Measurements from ENCODE around the gene SVIL. TPM values are rescaled to one million over a fixed set of nuclear protein-coding genes. Genes with fewer than 3 reads are reported as not detected.

Gene SVIL
- polyA plus RNA-seq, 6 donors from 2014 or later: 0.35 to 3.9 (median 1.6) TPM; not detected in 3

DNA sequence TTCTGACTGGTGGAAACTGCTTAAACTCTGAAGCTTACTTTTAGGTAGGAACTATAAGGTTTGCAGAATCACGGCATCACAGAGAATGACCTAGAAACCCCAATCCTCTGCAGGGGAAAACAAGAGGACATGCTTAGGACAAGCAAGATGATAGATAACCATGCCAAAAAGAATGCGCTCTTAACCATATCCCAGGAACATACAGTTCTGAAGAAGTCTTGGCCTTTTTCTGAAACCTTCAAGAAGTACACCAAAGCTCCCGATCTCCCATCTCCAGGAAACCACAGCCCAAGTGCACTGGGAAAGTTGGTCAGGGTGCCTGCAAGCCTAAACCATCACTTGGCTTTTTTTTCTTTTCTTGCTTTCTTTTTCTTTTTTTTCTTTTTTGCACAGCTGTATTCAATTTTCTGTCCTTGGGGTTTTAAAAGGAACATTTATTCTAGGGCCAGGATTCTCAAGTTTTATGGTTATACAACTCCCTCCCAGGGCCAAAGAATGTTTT lies 12.2 kb upstream of the SVIL start:
- Mint-ChIP-seq H3K27me3 (no peaks in the 10 kb centered on the region), H3K4me1 (peaks cover 14 to 26% (median 24%) of the 10 kb centered on the region in 3 donors)

DNA sequence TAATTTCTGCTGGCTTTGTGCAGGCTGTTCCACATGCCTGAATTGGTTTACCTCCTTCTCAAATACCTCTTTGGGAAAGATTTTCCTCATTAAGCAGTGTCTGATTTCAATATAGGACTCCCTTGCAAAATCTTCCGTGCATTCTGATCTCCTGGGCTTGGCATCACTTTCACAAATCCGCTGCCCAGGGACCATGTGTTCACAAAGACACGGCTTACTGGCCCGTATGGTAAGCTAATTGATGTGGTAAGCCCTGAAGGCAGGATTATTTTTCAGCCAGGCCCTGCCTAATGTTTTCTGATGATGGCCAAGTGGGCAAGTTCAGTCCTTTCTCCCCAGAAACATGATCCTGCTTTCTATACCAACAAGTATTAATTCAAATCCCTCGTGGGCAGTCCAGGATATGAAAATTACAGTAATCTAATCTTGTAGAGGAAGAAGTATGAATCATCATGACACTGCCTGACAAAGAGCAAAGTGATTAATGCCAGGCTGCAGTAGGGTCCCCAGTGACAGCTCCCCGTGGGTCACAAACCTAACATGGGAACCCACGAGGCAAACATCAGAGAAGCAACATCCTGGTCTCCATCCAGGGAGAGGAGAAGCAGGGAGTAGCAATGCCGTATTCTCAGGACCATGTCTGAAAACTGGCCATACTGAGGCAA lies 11.6 kb upstream of the SVIL start:
- Mint-ChIP-seq H3K27ac (peak overlapping the region in 3 of 6 donors; percentile 49 to 75 (median 72)), H3K36me3 (no peaks in the 10 kb centered on the region), H3K4me3 (peak overlapping the region in 2 of 8 donors; percentile 39 to 65), H3K9me3 (no peaks in the 10 kb centered on the region), H3K27me3 (no peaks in the 10 kb centered on the region), H3K4me1 (peaks cover 14 to 26% (median 24%) of the 10 kb centered on the region in 3 donors)
- ATAC-seq (ENCODE audit: low read depth in 2 of 2): no peak
- DNase-seq: no peak

More for the DNA sequence above, 12.2 kb upstream of the SVIL start:
- Mint-ChIP-seq H3K9me3 (peaks cover 0 to under 1% (median 0%) of the 10 kb centered on the region in 7 donors), H3K27ac (peak overlapping the region in 3 of 6 donors; percentile 49 to 81 (median 75)), H3K4me3 (peak overlapping the region; percentile 8 to 61 (median 44)), H3K36me3 (no peaks in the 10 kb centered on the region)
- DNase-seq (no peak), ATAC-seq (ENCODE audit: low read depth in 2 of 2) (no peak)

DNA sequence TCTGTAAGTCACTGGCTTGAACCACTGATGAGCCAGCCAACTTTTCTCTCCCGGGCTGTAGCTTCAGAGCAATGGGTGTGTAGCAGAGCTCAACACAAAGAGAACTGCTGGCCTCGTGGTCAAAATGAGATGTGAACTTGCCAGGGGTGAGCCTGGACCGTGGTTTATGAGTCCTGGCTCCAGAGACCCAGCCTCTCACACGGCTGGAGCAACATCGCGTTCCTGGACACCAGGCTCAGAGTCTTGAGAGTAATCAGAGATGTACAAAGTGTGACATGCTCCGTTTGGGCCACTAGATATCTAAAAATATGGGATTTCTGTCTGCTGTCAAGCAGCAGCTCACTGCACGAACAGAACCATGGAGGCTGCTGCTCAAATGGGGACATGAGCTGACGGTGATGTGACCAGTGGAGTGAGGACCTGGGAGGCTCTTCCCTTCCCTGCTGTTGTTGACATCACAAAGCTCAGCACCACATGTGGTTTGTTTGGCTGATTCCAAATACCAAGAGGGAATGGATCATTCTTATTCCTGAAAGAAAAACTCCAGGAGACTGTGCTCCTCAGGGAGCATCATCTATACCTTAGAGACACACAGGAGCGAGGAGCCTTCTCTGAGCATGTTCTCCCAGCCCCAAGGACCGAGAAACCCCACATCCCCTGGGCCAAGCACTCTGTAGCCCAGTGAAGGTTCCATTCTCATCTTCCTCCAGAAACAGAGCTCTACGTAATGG lies 9.2 kb upstream of the SVIL start:
- peaks cover 14 to 33% (median 24%) of the 10 kb centered on the region in 3 donors for H3K4me1 Mint-ChIP-seq
- DNase-seq (no peak), ATAC-seq (ENCODE audit: low read depth in 2 of 2) (no peak)
- H3K27me3 Mint-ChIP-seq: no peaks in the 10 kb centered on the region
- H3K27ac Mint-ChIP-seq: peak overlapping the region in 1 of 6 donors; percentile 37
- no peaks in the 10 kb centered on the region for H3K36me3 Mint-ChIP-seq
- H3K9me3 Mint-ChIP-seq: peaks cover 0 to 4% (median 0%) of the 10 kb centered on the region in 7 donors
- H3K4me3 Mint-ChIP-seq: peak overlapping the region in 1 of 8 donors; percentile 52

DNA sequence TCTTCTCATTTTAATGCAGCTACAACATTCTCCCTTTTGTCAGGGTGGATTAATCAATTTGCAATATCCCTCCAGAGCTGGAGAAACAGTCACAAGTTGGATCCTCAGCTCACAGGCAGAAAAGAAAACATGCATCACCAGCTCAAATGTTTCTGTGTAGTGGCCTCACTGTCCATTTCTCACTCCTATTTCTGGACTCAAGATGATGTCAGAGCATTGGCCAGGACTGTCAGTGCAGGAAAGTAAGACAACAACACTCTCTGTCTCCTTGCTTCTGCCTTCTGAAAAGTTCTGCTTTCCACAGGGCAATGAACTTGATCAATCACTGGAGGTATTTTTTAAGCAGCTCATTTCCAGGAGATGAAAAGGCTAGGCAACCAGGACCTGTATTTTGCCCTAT lies 8.2 kb upstream of the SVIL start:
- H3K27me3 Mint-ChIP-seq: no peaks in the 10 kb centered on the region
- no peak for ATAC-seq (ENCODE audit: low read depth in 2 of 2)
- peaks cover 13 to 30% (median 18%) of the 10 kb centered on the region in 3 donors for H3K4me1 Mint-ChIP-seq
- H3K9me3 Mint-ChIP-seq: peaks cover 0 to 4% (median 0%) of the 10 kb centered on the region in 7 donors
- H3K27ac Mint-ChIP-seq: no peak overlapping the region
- no peaks in the 10 kb centered on the region for H3K36me3 Mint-ChIP-seq
- no peak for DNase-seq
- H3K4me3 Mint-ChIP-seq: no peak overlapping the region

DNA sequence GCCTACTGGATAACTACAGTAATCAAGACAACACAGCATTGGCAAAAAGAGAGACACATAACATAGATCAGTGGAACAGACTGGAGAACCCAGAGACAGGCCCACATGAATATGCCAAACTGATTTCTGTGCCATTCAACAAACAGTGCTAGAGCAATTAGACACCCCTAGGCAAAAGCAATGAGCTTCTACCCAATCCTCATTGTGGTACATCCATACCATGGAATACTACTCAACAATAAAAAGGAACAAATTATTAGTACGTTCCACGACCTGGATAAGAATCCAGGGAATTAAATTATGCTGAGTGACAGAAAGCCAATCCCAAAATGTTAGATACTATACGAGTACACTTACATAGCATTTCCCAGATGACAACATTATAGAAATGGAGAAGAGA lies 2.8 kb upstream of the SVIL start:
- H3K27ac Mint-ChIP-seq: no peak overlapping the region
- H3K4me1 Mint-ChIP-seq: peaks cover 2 to 16% (median 7%) of the 10 kb centered on the region in 3 donors
- no peak for DNase-seq
- H3K9me3 Mint-ChIP-seq: peaks cover 0 to 4% (median 0%) of the 10 kb centered on the region in 7 donors
- H3K36me3 Mint-ChIP-seq: no peaks in the 10 kb centered on the region
- no peak for ATAC-seq (ENCODE audit: low read depth in 2 of 2)
- H3K27me3 Mint-ChIP-seq: no peaks in the 10 kb centered on the region
- H3K4me3 Mint-ChIP-seq: no peak overlapping the region

DNA sequence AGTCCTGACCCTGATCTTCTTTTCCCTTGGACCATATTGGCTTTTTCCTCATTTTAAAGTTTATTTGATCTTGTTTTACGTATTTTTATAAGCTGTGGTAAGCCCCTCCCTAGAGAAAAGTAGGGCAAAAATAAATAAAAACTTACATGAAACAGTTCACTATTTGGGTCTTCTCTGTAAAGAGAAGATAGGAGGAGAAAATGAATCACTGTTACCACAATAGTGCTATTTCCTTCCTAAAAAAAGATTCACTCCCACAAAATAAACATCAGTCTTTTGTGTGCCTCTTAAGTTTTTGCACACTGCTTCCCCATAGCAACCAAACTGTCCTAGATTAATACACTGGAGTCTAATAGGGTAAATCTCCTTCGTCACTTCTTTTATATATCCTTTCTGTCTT lies 1.4 kb upstream of the SVIL start:
- Mint-ChIP-seq H3K27ac (peak overlapping the region in 1 of 6 donors; percentile 57), H3K36me3 (no peaks in the 10 kb centered on the region), H3K9me3 (peaks cover 0 to 4% (median 0%) of the 10 kb centered on the region in 7 donors), H3K27me3 (no peaks in the 10 kb centered on the region), H3K4me3 (no peak overlapping the region), H3K4me1 (peaks cover 2 to 16% (median 7%) of the 10 kb centered on the region in 3 donors)
- ATAC-seq (ENCODE audit: low read depth in 2 of 2) (no peak), DNase-seq (no peak)

DNA sequence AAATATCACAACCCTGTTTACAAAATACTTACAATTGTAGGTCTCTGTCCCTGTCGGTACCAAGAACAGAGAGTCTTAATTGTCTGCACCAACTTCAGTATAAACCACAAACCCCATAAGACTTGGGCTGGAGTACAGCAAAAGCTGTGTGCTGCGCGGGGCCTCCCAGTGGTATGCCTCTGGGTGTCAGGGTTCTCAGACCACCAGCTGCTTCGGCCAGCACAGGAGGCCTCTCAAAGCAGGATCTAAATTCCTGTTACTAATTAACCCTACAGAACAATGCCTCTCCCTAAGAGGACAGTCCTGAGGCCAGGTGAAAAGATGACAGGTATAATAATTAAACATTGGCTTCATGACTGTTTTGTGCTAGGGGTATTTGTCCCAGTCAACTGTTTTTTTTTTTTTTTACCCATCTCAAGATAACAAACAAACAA lies 957 bp upstream of the SVIL start:
- Mint-ChIP-seq H3K4me3 (no peak overlapping the region), H3K27me3 (no peaks in the 10 kb centered on the region)
- DNase-seq: no peak

DNA sequence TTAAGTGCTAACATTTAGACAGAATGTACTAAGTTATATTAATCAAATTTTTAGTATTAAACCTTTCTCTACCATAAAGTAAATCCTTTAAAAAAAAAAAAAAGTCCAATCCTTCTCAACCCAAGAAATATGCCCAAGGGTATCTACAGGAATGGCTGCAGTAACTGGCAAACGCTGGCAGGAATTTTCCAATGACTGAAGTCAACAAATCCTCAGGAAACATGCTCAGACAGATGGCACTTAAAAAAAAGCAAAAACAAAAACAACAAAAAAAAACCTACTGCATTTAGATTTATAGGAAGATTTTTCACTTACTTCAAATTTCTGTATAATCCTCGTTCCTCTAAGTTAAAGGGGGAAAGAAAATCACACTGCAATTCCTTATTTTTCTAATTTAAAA lies 666 bp downstream of the SVIL start:
- Mint-ChIP-seq H3K4me3 (no peak overlapping the region), H3K27ac (no peak overlapping the region), H3K9me3 (peaks cover 0 to under 1% (median 0%) of the 10 kb centered on the region in 7 donors), H3K27me3 (no peaks in the 10 kb centered on the region), H3K36me3 (no peaks in the 10 kb centered on the region), H3K4me1 (peaks cover 2 to 9% (median 7%) of the 10 kb centered on the region in 3 donors)
- ATAC-seq (ENCODE audit: low read depth in 2 of 2): no peak
- DNase-seq: no peak

More for the DNA sequence above, 957 bp upstream of the SVIL start:
- Mint-ChIP-seq H3K36me3 (no peaks in the 10 kb centered on the region), H3K4me1 (peaks cover 2 to 16% (median 7%) of the 10 kb centered on the region in 3 donors), H3K9me3 (peaks cover 0 to 4% (median 0%) of the 10 kb centered on the region in 7 donors), H3K27ac (peak overlapping the region in 1 of 6 donors; percentile 24)
- ATAC-seq (ENCODE audit: low read depth in 2 of 2): no peak

DNA sequence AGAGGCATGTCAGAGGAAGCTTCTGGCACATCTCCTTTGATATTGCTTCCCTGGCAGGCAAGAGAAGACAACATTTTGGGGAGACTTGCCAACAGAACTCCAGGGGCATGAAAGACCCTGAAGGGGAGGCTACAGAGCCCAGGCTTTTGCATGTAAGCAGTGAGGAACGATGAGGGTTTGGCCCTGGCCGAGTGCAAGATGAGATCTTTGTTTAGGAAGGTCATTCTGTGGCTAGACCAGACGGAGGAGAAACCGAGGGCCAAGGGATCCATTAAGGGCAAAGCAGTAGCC lies 3.8 kb downstream of the SVIL start:
- H3K4me3 Mint-ChIP-seq: no peak overlapping the region
- peaks cover 0 to 4% (median 0%) of the 10 kb centered on the region in 7 donors for H3K9me3 Mint-ChIP-seq
- no peak for DNase-seq
- no peak for ATAC-seq (ENCODE audit: low read depth in 2 of 2)
- H3K36me3 Mint-ChIP-seq: no peaks in the 10 kb centered on the region
- no peak overlapping the region for H3K27ac Mint-ChIP-seq
- H3K4me1 Mint-ChIP-seq: peaks cover 2 to 9% (median 7%) of the 10 kb centered on the region in 3 donors
- no peaks in the 10 kb centered on the region for H3K27me3 Mint-ChIP-seq

DNA sequence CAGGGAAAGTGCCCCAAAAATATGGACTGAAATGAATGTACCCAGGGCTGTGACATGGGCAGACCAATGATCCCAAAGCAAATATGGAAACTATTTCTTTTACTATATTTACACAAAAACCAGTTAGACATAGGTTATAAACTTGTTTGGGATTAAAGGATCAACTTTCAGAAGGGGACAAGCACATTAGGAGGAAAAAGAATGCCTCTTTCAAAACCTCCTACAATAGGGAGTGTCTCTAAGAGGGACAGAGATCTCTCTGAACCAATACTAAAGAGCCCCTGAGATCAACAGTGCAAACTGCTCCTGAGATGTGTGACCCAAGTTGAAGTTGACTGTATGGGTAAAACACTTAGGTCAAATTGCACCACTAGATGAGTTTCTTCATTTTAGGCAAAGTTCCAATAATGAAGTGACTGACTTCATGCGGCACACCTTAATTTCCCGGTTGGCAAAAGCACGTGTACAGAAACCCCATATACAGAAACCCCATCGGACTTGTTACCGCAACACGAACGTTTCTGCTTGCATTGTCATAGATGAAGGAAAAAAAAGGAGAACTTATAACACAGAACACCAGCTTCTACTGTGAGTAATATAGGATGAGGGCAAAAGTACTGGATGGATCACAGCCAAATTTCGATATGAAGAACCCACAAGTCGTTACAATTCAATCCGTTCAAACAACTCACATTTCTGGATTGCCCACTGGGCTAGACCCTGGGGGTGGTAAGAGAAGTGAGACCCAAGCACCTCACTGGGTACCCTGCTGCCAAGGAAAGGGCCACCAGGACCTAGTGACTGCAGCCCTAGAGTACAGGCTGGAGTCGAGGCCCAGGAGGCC lies 4.3 kb downstream of the SVIL start:
- no peaks in the 10 kb centered on the region for H3K36me3 Mint-ChIP-seq
- H3K27me3 Mint-ChIP-seq: no peaks in the 10 kb centered on the region
- H3K27ac Mint-ChIP-seq: no peak overlapping the region
- H3K4me1 Mint-ChIP-seq: peaks cover 0 to 9% (median 3%) of the 10 kb centered on the region in 3 donors
- H3K4me3 Mint-ChIP-seq: no peak overlapping the region
- H3K9me3 Mint-ChIP-seq: peaks cover 0 to 4% (median 0%) of the 10 kb centered on the region in 7 donors
- no peak for DNase-seq
- no peak for ATAC-seq (ENCODE audit: low read depth in 2 of 2)

DNA sequence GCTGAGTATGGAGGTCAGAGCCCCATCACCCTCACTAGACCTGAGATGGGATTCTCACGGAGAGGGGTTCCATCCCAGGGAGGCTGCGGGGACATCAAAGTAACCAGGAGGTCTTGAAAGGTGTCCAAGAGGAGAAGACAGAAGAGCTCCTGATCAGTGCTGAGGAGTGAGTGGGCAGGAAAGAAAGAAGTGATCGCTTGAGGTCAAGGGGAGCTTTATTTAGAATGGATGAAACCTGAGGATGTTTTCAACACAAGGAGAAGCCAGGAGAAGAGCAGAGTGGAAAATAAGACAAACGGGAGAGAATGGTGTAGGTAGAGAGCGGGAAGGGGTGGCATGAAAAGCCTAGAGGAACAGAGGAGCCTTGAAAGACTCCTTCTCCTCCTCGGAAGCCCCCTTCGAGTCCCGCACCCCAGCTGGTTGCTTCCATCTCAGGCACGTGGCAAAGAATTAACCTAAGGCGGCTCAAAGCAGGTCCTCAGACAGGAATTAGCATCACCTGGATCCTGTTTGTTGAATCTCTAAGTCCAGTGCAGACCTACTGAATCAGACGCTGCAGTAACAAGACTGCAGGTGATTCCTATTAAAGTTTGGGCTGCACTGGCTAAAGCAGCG lies 5.8 kb downstream of the SVIL start:
- ATAC-seq (ENCODE audit: low read depth in 2 of 2) (no peak), DNase-seq (no peak)
- H3K27me3 Mint-ChIP-seq: no peaks in the 10 kb centered on the region
- no peaks in the 10 kb centered on the region for H3K36me3 Mint-ChIP-seq
- H3K4me1 Mint-ChIP-seq: peaks cover 0 to 9% (median 3%) of the 10 kb centered on the region in 3 donors
- no peak overlapping the region for H3K4me3 Mint-ChIP-seq
- H3K9me3 Mint-ChIP-seq: peaks cover 0 to 4% (median 0%) of the 10 kb centered on the region in 7 donors
- no peak overlapping the region for H3K27ac Mint-ChIP-seq

DNA sequence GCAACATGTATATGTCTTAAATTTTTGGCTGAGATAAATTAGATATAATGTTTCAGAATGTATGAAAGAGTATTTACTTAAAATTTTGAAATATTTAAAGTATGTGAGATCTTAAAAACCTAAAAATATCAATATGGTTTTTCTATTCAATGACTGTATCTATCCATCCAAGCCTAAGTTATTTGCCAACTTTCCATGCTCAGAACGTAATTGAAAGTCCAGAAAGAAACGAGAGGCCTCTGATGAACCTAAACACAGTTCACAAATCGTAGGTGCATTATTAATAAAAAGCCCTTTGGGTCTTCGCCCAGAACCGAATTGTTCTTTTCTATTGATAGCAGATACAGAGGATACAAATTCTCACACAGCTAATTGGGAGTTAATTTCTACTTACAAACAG lies 6.5 kb downstream of the SVIL start:
- Mint-ChIP-seq H3K36me3 (no peaks in the 10 kb centered on the region), H3K4me3 (no peak overlapping the region), H3K27me3 (no peaks in the 10 kb centered on the region), H3K9me3 (peaks cover 0 to 4% (median 0%) of the 10 kb centered on the region in 7 donors), H3K4me1 (peaks cover 0 to 5% (median 2%) of the 10 kb centered on the region in 3 donors), H3K27ac (no peak overlapping the region)
- ATAC-seq (ENCODE audit: low read depth in 2 of 2) (no peak), DNase-seq (no peak)

Data from naive B cell (primary cell).